GM18517 (cell line): ENCODE measurements around the gene FMNL3.

Experiments
- ATAC-seq: cut with Tn5 transposase; IDR thresholded peaks from one replicate; pipeline ENCODE4 v1.9.1; 2021; ENCODE audit warnings: mild to moderate bottlenecking, moderate library complexity; ENCODE audit not compliant: unreplicated experiment

The FMNL3 gene

DNA sequence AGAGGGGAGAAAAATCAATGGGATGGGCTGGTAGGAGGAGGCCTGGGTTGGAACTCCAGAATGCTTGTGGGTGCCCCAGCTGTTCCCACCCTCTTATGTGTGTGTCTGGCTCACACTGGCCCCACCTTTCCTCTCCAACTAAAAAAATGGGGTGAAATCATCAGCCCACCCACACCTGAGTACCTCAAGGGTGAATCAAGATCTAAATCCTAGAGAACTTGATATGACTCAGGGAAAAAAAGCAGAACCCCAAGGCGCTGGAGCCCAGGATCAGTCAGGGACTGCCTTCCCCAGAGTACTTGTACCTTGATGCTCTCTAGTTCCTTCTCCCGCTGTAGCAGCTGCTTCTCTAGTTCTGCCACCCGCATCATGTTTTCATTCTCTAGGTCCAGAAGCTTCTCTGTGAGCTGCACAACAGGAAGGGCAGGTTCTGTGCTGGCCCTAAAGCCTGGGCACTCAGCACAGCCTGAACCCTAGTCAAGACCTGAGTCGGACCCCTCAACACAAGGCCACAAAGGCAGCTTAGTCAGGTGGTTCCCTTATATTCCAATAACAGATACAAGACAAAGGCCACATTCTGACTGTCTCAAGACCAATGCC, 54.2 kb downstream of the FMNL3 start:
- no peak for ATAC-seq

DNA sequence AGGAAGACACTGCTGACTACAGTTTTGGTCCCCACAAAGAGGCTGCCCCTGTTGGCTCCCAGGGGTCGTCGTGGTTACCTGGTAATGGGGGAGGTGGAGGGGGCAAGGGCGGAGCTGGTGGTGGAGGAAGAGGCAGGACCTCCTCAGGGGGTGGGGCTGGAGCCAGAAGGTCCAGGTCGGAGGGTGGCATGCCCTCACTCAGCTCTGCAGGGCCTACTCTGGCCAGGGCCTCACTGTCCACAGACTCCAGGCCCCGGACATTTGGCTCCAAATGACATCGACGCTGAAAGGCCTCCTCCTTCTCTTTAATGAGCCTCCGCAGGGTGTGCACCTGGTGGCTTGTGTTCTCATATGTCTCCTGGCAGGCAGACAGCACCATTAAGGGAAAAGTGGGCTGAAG, 55.4 kb downstream of the FMNL3 start:
- no peak for ATAC-seq

DNA sequence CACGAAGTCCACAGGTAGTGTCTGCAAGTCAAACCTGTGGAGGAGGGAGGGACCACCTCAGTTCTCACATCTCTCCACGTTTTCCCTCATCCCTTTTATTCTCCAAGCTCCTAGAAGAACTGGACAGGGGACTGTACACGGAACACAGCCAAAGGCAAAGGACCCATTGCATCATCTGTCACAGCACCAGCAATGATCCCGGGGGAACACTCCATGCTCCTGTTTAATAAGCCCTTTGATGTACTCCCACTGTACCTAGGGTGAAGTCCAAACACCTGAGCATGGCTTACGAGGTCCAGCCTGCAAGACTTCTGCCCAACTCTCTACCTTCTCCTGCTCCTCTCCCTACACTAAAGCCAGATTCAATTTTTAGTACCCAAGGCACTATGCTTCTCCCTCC, 57.3 kb downstream of the FMNL3 start:
- ATAC-seq = no peak

DNA sequence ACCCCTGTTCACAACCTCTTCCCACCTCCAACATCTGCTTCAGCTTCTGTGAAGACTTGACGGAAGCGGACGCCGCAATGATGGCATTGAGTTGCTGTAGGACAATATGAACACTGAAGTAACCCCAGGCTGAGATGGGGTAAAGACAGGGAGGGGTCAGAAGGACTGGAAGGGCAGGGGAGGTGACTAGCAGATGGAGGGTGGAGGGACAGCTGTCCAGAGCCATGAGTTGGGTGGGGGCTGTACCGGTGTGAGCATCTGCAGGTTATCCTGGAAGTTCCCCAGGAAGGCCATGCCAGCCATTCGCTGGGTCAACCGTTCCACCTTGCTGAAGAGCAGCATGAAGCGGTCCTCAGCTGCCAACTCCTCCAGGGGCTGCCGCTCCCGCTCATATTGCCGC, 57.8 kb downstream of the FMNL3 start:
- ATAC-seq = no peak

DNA sequence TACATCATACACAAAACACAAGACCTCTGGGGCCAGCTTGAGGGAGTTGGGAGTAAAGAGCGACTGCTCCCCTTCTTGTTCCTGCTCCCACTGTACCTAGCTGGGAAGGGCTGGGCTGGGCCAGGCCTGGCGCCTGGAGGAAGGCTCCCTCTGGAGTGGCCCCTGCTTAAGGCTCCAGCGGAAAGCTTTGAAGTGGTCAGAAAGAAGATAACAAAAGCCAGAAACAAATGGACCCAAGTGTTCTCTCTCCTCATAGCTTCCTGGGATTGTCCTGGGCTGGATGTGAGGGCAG, 58.5 kb downstream of the FMNL3 start:
- ATAC-seq = no peak

DNA sequence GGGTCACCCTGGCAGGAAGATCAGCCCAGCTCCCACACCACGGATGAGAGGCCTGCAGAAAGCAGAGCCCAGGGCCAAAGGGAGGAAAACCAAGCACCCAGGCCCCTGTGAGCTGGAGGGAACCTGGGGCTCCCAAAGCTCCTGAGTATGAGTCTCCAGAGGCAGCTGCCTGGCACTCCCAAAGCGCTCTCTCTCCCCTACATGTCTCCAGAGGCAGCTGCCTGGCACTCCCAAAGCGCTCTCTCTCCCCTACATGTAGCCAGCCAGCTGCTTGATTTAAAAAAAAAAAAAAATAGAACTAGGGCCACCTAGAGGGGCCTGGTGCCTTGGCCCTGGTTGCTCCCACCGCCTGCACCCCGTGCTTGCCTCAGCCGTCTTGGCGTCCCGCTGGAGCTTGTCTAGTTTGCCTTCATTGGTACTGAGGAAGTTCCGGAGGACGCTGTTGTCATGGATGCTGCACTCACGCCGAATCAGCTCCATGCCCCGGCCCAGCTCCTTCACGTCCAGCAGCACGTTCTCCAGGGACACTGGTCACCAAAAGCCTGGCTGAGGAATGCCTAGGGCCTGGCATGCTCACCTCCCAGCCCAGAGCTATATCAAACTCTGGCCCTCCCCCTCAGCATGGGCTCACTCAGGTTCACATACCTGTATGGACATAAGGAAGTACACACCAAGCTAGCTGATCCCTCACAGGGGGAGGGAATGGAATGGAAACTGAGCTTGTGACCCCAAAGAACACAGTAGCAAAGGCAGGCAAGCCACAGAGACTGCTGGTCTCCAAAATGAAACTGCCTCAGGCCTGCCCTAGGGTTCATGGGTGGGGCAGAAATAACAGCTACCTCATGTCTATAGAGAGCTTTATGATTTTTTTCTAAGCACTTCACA, 59.1 kb downstream of the FMNL3 start:
- no peak for ATAC-seq

DNA sequence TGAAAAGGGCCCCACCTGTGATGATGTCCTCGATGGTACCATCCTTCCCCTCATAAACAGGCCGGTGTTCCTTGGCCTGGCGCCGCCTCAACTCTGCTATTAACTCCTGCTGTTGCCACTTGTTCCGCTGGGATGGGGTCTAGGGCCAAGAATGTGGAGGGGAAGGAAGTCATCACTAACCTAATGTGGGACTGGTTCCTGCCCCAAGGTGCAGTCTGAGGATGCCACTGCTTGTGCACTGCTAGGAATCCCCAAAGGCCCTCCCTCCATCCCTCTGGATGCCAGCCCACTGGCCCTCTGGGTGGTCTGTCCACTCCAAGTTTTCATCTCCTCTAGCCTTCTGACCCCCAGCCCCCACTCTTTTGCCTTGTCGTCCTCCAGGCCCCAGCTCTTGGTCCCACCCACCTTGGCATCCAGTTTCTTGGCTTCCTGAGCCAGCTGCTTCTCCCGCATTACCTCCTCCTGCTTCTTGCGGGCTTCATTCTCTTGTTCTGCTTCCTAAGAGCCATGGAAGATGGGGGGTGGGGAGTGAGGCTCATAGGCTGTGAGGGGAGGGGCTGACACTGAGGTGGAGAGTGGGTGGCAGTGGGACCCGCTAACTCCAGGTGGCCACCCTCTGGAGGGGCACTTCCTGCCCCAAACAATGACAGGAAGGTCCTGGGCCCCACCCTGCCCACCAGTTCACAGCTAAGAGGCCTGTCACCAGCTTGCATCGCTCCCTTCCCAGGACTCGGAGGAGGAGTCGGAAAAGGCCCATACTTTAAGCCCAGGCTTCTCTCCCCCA, 60.1 kb downstream of the FMNL3 start:
- ATAC-seq = no peak

DNA sequence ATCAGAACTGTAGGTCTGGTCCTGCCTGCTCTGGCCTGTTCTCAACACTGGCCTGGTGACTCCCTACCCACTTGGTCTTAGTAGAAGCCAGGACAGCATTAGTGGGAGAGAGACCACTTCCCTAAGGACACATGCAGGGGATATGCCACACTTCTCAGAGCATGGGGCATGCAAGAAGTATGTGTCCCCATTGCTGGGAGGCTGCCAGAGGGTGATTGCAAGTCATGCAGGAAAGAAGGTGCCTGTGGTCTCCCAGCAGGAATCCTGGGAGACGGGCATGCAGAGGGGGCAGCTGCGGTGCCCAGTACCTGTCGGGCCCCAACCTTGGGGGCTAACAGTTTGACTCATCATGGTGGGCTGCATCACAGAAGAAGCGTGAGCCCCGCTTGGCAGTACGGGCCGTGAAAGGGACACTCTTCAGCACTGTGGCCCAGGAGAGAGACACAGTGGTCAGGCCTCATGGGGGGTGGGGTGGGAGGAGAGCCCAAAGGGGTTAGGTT, 60.8 kb downstream of the FMNL3 start:
- no peak for ATAC-seq

DNA sequence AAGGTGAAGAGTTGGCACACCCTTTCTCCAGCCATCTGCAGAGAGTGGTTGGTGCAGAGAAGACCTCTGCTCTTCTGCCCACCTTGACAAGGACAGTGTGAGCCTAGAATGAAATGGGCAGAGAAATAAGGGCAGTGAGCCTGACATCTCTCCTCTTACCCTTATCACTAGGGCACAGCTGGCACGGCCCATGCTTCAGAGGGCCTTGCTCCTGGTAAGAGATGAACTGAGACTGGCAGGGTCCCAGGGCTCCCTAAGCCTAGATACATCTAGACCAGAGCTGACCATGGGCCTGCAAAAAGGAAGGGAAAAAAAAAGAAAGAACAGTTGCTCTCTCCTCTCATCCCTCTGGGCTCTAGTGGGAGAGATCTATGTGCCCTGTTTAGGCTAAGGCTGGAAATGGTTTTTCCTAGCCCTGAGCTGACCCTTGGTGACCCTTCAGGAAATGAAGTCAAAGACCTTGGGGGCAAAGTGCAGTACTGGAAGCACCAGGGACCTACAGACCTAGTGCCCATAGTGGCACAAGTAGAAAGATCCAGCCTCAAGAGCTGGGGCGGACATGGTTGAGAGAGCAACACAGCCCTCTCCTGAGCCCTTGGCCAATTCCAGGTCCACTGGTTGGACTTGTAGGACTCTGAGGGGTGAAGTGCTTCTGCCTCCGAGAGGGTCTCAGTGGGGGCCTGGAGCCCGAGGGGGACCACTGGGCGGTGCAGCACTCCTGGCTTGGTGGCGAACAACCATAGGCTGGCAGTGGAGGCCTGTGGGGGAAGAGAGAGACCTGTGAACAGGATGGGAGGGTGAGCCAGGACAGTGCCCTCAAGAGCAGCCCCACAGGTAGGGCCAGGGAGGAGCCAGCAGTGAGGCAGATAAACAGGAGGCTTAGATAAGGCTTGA, 61.8 kb downstream of the FMNL3 start:
- no peak for ATAC-seq

DNA sequence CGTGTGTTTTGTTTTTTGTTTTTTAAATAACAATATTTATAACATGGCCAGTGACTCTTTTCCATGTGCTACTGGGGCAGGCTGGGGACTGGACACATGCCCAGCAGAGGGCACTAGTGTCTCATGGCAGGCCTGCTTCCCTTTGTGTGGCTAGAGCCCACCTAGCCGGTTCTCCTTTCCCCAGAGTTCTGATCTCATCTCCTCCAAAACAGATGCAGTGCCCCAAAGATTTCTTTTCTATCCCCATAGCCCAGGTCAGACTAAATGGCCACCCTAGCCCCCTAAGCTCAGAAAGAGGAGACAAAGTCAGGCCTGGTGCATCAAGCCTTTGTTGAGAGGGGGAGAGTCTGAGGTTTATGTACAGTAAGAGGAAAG, 62.6 kb downstream of the FMNL3 start:
- no peak for ATAC-seq

DNA sequence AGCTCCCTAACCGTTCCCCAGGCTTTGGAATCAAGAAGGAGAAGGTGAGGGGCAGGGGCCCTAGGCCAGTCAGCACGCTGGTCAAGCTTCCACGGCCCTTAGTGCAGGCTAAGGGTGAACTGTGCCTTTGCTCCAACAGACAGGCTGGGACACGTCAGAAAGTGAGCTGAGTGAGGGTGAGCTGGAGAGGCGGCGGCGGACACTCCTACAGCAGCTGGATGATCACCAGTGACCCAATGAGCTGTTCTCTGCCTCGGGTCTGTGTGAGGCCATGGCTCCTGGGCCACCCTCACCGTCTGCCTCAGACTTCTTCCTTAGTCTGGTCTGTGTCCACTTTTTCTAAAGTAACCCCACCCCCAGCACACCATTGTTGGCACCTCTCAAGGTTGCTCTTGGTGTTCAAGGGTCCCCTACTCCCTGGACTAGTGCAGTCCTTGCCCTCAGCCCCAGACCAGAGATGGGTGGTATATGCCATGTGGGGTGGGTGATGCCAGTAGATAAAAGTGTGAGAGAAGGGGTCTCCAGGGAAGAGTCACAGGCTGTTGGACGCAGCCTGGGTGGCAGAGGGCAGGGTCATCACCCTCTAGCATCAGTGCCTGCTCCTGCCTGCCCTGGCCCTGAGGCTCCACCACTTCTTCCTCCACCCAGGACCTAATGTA, 63.1 kb downstream of the FMNL3 start:
- no peak for ATAC-seq

DNA sequence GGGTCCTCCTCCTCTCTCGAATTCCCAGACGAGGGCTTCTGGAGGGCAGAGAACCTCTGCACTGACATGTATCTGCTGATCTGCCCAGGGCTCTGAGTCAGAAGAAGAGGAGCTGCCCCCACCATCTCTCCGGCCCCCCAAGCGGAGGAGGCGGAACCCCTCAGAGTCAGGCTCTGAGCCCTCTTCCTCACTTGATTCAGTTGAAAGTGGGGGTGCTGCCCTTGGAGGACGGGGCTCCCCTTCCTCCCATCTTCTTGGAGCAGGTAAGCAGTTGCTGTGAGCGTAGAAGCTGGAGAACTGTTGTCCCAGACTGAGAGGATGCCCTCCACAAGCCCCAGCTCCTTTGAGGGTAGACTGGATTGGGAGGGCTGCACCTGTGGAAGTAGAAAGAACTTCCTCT, 64.1 kb downstream of the FMNL3 start:
- ATAC-seq = no peak

DNA sequence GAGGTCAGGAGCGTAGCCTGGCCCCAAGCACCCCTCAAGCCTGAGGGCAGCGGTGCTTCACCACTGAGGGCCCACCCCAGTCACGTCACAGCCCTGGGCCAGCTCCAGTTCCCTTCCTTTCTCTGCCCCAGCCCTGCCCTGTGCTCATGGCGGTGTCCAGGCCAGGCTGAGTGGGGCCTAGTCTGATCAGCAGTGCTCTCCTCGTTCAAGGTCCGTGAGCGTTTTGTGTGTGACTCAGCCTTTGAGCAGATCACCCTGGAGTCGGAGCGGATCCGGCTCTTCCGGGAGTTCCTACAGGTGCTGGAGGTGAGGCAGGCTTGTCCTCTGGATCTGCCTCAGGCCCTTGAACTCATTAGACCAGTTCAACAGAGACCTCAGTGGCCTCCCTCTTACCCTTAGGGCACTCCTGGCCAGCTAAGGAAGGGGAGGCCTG, 64.8 kb downstream of the FMNL3 start:
- ATAC-seq = no peak

DNA sequence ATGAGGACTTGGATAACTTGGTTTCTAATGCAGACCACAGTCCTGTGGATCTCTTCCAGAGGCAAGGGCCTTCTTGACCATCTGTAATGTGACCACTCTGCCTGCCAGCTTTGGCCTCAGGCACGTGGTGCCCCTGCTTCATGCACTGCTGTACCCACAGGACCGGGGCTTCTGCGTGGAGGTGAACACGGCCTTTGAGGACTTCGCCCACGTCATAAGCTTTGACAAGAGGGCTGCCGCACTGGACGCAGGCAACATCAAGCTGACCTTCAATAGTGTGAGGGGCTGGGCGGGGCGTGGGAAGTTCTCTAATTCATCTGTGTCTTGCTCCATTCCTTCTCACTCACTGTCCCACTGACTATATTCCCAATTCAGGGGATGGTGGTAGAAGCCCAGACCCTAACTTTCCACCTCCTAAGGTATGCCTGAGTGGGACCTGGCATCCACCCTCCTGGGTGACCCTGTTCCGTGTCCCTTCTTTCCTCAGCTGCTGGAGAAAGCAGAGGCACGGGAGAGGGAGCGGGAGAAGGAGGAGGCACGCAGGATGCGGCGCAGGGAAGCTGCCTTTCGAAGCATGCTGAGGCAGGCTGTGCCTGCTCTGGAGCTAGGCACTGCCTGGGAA, 65.3 kb downstream of the FMNL3 start:
- ATAC-seq = no peak

DNA sequence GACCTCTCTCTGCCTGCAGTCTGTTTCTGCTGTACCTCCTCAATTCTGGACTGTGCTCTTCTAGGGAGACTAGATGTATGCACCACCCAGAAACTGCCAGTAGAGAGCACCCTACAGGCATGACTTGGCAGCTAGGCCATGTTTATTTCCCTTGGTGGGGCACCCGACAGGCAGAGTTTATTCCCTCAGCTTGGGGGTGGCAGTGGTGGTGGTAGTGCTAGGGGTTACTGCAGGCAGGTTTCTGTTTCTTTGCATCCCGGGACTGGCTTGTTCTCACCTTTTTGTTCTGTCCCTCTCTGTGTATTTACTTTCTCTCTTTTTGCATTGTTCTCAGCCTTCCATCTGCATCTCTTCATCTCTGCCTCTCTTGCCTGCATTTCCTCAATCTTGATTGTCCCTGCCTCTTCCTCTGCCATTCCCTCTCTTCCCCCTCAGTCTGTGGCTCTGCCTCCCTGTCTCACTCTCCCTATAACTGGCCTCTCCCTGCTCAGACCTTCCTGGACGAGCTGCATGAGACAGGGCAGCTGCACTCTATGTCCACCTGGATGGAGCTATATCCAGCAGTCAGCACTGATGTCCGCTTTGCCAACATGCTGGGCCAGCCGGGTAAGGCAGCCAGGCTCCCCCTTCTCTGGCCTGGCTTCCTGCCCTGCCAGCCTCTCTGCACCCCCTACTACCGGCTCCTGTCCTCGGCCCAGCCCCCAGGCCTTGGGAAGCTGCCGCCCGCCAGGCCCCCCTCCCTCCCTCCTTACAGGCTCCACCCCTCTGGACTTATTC, 70.0 kb downstream of the FMNL3 start:
- peak; percentile 66 for ATAC-seq

DNA sequence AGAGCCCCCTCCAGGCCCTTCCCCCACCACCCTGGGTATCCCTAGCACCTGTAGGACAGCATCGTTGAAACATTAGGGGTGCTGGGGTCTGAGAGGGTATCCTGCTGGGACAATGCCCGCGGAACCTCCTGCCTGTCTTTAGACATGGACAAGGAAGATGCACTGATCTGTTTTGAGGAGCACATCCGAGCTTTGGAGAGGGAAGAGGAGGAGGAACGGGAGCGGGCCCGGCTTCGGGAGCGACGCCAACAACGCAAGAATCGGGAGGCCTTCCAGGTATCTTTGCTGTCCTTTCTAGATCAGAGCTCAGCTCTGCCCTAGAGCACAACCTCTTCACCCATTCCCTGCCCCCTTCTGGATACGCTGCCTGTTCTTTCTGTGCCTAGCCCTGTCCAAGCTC, 70.6 kb downstream of the FMNL3 start:
- no peak for ATAC-seq

DNA sequence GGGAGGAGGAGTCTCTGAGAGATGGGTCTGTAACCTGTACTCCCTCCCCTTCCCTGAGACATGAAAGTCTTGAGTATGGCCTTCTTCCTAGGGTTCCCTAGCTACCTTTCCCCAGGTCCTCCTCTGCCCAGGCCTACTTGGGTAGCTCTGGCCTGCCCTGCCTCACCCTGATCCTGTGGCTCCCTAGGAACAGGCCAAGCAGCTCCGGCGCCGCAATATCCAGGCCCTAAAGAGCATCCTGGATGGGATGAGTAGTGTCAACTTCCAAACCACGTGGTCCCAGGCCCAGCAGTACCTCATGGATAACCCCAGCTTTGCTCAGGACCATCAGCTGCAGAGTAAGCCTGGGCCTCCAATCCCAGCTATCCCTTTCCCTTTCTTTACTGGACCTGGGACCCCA, 71.5 kb downstream of the FMNL3 start:
- ATAC-seq = no peak

DNA sequence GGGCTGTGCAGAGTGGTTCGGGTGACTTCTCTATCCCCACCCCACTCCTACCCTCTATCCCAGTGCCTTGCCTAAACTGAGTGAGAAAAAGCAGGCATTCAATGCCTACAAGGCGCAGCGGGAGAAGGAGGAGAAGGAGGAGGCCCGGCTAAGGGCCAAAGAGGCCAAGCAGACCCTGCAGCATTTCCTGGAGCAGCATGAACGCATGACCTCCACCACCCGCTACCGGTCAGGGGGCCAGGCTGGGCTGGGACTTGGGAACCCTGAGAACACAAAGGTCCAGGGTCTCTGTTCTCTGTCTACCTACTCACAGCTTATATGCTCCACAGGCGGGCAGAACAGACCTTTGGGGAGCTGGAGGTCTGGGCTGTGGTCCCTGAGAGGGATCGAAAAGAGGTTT, 72.2 kb downstream of the FMNL3 start:
- ATAC-seq = no peak

DNA sequence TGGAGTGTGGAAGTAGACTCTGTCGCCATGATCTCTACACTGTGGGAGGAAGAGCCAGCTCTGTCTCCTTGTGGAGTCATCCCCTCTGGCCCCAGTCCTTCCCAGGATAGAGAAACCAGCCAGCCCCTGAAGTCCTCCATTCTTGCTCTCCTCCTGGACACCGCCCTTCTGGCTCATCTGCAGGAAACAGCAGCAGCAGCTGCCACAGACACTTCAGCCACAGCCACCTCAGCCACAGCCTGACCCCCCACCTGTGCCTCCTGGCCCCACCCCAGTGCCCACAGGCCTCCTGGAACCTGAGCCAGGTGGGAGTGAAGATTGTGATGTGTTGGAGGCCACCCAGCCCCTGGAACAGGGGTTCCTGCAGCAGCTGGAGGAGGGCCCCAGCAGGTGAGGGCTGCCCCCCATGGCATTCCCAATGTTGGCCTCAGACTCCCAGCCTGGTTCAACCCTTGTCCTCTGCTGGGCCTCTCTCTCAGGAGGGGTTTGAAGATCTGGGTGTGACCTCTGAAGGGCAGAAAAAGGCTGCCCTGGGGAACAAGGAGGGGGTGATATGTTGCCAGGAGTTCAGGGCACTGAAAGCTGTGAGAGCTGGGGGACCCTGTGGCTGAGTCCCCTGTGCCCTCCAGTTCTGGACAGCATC, 73.4 kb downstream of the FMNL3 start:
- no peak for ATAC-seq
